Stimulated activated CD4-positive, alpha-beta T cell treated with anti-CD3 and anti-CD28 coated beads, Interleukin-12 subunit alpha, Interleukin-12 subunit beta, amount 100 ng/mL, for 24 hours (primary cell): Measurements from ENCODE around the gene LRRC18.

Source experiments
- DNase-seq, 2 experiments: peaks; one replicate each; pipeline ENCODE4 v3.0.0-alpha.2; 2020; ENCODE audit warnings: low read depth in 2 of 2

Gene LRRC18

DNA sequence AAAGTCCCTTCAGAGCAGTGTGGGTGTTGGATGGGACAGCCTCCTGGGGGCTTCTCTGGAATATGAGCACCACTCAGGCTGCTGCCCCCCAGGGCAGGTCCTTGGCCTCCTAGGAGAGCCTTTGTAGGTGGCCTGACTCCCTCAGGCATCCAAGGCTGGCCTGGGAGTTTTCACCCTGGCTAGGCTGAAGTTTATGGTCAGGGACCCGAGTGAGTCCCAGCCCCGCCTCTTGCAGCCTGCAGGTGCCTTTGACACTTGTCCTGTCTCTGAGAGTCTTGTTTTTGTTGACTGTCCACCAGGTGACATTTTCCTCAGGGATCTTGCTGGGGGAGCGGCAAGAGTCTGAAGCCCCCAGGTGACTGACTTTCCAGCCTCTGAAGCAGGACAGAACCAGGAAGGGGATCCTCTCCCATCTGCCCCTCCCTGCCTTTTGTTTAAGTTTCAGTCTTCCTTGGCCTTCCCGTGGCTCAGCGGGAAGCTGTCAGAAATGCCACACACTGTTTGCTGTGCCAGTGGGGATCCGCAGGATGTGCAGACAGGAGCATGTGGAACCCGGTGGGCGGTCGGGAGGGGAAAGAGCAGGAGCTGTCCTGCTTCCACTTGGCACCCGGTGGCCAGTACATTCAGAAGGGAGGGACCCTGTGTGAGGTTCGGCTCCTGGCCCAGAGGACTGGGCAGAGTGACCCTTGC, 59.5 kb downstream of the LRRC18 start:
- DNase-seq = no peak

- DNase-seq = no peak
Measured at GRCh38 chr10:48879451-48879850, 60.2 kb downstream of the LRRC18 start.

DNA sequence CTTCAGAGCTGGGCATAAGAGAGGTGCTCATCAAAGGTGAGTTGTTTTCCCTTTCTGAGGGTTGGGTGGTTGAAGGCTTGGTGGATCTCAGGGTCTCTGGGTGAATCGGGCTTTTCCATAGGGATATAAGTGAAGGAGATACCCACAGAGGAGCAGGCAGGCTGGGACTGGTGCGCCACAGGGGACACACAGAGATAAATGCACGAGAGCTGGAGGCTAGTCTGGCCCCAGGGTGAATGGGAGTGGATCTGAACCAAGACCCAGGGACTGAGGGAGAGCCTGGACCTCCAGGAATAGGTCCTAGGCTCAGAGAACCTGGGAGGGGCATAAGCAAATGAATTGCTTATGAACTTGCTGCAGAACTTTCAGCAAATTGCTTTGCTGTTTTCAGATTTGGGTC, 61.5 kb downstream of the LRRC18 start:
- no peak for DNase-seq

GRCh38 chr10:48872234-48872633, 67.4 kb downstream of the LRRC18 start:
- DNase-seq = no peak
